Measurements from ENCODE around the gene PARD3.

GRCh38 chr10:34434119-34434594 lies 380.9 kb downstream of the PARD3 start:
- TF ChIP-seq POLR2A (IDR thresholded peaks at IDR 0.05): no peak
- TF ChIP-seq CTCF (IDR thresholded peaks at IDR 0.05): no peak
